Ishikawa (cell line): ENCODE data around the gene FBXL17.

Experiments
- CEBPB ChIP-seq: IDR thresholded peaks from 2 replicates; pipeline ENCODE4 v1.6.1; 2012
- CREB1 ChIP-seq: IDR thresholded peaks from 2 replicates; pipeline ENCODE4 v1.6.1; 2012; ENCODE audit warnings: low read depth
- EGR1 ChIP-seq: IDR thresholded peaks from 2 replicates; pipeline ENCODE4 v1.6.1; 2012
- EP300 ChIP-seq: IDR thresholded peaks from 2 replicates; pipeline ENCODE4 v1.6.1; 2012; ENCODE audit warnings: borderline replicate concordance
- FOXM1 ChIP-seq: IDR thresholded peaks from 2 replicates; pipeline ENCODE4 v1.6.1; 2012; ENCODE audit warnings: low read depth, borderline replicate concordance
- NFIC ChIP-seq: IDR thresholded peaks from 2 replicates; pipeline ENCODE4 v1.6.1; 2012
- RAD21 ChIP-seq: IDR thresholded peaks from 2 replicates; pipeline ENCODE4 v1.6.1; 2012; ENCODE audit warnings: low read depth
- TAF1 ChIP-seq: IDR thresholded peaks from 2 replicates; pipeline ENCODE4 v1.6.1; 2012; ENCODE audit warnings: low read depth, mild to moderate bottlenecking
- TCF12 ChIP-seq: IDR thresholded peaks from 2 replicates; pipeline ENCODE4 v1.6.1; 2012; ENCODE audit warnings: low read depth
- TEAD4 ChIP-seq: IDR thresholded peaks from 2 replicates; pipeline ENCODE4 v1.6.1; 2012
- YY1 ChIP-seq: IDR thresholded peaks from 2 replicates; pipeline ENCODE4 v1.6.1; 2012; ENCODE audit warnings: low read depth
- ZBTB7A ChIP-seq: IDR thresholded peaks from 2 replicates; pipeline ENCODE4 v1.6.1; 2012; ENCODE audit warnings: low read depth
- TF ChIP-seq, protein P1 (sequence below): IDR thresholded peaks from 2 replicates; pipeline ENCODE4 v1.6.1; 2012
- TF ChIP-seq, protein P2 (sequence below): IDR thresholded peaks from 2 replicates; pipeline ENCODE4 v1.6.1; 2012; ENCODE audit warnings: low read depth, mild to moderate bottlenecking
- TF ChIP-seq, protein P3 (sequence below): IDR thresholded peaks from 2 replicates; pipeline ENCODE4 v1.6.1; 2012

The FBXL17 gene

DNA sequence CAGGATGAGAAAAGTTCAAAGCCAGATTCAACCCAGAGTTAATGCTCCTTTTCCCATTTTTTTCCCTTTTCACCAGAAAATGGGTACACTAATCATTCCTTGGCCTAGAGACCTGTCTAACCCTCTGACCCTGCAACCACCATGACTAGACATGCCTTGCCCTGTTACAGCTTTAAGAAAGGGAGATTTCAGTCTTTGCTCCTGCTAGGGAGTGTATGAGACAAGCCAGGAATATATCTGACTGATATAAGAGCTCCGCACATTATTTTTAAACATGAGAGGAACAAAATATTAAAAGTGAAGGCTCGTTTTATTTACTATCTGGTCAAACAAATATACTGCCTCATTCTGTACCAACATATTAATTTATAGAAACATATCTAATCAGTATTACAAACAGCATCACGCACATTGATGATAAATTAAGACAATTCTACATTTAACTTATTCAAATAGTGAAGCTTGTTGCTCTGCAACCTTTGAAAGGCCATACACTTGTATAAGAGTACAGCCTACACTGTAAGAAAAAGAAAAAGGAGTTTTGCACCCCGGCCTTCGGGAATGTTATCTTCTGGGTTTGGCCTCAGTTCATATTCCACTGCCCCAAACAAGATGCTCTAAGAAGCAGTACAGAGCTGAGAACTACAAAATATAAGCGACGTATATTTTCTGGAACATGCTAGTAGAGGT is 132.7 kb downstream of the FBXL17 start:
- TF ChIP-seq ZBTB7A (no peak), NFIC (no peak), YY1 (no peak), EP300 (no peak), RAD21 (no peak)

DNA sequence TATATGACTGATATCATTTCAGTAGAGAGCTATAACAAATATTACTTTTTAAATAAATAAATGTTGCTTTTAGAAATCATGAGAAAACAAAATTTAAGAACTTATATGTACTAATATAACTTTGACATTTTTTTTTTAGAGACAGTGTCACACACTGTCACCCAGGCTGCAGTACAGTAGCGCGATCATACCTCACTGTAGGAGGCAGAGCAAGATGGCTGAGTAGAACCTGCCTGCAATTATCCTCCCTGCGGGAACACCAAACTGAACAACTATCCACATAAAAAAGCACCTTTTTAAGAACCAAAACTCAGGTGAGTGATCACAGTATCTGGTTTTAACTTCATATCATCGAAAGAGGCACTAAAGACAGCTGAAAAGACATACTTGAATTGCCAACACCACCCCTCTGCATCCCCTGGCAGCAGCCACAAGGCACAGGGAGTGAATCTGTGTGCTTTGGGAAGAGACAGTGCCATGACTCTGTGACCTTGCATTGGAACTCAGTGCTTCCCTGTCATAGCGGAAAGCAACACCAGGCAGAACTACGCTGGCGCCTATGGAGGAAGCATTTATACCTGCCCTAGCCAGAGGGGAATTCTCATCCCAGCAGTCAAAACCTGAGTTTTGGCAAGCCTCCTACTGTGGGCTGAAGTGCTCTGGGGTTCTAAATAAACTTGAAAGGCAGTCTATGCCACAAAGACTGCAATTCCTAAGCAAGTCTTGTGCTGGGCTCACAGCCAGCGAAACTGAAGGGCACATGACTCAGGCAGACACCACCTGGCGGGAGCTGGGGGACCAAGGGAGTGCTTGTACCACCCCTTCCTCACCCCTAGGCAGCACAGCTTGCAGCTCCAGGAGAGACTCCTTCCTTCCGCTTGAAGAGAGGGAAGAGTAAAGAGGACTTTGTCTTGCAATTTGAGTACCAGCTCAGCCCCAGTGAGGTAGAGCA is 142.7 kb downstream of the FBXL17 start:
- TF ChIP-seq NFIC = 0 out of 2 replicates have a peak, but pooled peaks have one; percentile 12
- no peak for TF ChIP-seq YY1
- TF ChIP-seq, protein P1, sequence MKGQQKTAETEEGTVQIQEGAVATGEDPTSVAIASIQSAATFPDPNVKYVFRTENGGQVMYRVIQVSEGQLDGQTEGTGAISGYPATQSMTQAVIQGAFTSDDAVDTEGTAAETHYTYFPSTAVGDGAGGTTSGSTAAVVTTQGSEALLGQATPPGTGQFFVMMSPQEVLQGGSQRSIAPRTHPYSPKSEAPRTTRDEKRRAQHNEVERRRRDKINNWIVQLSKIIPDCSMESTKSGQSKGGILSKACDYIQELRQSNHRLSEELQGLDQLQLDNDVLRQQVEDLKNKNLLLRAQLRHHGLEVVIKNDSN = peak; percentile 59
- no peak for TF ChIP-seq ZBTB7A
- no peak for TF ChIP-seq CEBPB

DNA sequence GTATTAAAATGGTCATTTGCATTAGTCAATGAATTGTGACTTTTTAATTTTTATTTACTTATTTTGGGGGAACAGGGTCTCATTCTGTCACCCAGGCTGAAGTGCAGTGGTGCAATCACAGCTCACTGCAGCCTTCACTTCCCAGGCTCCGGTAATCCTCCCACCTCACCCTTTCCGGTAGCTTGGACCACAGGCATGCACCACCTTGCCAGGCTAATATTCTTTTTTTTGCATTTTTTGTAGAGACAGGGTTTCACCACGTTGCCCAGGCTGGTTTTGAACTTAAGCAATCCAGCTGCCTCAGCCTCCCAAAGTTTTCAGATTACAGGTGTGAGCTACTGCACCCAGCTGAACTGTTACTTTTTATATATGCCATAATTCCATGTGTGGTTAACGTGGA is 143.4 kb downstream of the FBXL17 start:
- TF ChIP-seq TEAD4 (no peak), RAD21 (no peak), NFIC (no peak)

DNA sequence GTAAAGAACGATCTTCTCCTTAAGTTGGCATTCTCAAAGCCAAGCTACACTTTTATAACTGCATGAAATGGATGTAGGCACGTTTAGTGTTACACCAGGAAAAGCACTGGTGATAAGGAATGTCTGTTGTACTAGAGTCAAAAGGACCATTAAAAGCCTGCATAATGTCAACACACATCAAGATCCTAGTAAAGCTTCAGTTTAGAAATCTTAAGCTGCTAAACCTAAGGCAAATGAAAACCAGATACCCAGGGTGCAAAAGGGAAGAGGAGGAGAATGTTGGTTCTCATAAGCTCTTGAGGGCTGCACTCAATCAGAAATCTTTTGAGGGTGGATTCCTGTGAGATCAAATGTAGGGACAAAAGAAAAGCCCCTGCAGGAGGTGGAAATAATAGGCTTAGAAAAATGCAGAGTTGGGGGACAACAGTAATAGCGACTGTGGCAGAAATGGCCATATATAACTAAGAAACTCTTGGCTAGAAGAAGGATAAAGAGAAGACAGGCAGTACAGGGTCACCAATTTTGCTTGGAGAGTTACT is 148.2 kb downstream of the FBXL17 start:
- no peak for TF ChIP-seq TAF1
- TF ChIP-seq, protein P1 = no peak
- TF ChIP-seq FOXM1 = no peak
- TF ChIP-seq RAD21 = no peak
- no peak for TF ChIP-seq EGR1
- no peak for TF ChIP-seq NFIC
- no peak for TF ChIP-seq YY1
- no peak for TF ChIP-seq CEBPB
- TF ChIP-seq TEAD4 = no peak
- TF ChIP-seq, protein P2, sequence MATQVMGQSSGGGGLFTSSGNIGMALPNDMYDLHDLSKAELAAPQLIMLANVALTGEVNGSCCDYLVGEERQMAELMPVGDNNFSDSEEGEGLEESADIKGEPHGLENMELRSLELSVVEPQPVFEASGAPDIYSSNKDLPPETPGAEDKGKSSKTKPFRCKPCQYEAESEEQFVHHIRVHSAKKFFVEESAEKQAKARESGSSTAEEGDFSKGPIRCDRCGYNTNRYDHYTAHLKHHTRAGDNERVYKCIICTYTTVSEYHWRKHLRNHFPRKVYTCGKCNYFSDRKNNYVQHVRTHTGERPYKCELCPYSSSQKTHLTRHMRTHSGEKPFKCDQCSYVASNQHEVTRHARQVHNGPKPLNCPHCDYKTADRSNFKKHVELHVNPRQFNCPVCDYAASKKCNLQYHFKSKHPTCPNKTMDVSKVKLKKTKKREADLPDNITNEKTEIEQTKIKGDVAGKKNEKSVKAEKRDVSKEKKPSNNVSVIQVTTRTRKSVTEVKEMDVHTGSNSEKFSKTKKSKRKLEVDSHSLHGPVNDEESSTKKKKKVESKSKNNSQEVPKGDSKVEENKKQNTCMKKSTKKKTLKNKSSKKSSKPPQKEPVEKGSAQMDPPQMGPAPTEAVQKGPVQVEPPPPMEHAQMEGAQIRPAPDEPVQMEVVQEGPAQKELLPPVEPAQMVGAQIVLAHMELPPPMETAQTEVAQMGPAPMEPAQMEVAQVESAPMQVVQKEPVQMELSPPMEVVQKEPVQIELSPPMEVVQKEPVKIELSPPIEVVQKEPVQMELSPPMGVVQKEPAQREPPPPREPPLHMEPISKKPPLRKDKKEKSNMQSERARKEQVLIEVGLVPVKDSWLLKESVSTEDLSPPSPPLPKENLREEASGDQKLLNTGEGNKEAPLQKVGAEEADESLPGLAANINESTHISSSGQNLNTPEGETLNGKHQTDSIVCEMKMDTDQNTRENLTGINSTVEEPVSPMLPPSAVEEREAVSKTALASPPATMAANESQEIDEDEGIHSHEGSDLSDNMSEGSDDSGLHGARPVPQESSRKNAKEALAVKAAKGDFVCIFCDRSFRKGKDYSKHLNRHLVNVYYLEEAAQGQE = no peak
- no peak for TF ChIP-seq EP300
- no peak for TF ChIP-seq ZBTB7A
- no peak for TF ChIP-seq CREB1
- TF ChIP-seq, protein P3, sequence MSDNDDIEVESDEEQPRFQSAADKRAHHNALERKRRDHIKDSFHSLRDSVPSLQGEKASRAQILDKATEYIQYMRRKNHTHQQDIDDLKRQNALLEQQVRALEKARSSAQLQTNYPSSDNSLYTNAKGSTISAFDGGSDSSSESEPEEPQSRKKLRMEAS = no peak
- no peak for TF ChIP-seq TCF12

DNA sequence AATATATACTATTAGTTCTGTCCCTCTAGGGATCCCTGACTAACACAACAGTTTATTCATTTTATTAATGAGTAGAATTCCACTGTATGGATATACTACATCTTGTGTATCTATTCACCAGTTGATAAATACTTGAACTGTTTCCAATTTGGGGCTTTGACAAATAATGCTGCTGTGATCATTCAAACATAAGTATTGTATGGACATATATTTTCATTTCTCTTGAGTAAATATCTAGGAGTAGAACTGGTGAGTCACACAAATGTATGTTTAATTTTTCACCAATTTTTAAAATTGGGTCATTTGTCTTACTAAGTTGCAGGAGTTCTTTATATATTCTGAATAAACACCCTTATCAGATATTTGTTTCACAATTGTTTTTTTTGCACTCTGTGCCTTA is 149.1 kb downstream of the FBXL17 start:
- TF ChIP-seq TAF1 (no peak), CEBPB (no peak), CREB1 (no peak), YY1 (no peak), EGR1 (no peak), NFIC (no peak)

DNA sequence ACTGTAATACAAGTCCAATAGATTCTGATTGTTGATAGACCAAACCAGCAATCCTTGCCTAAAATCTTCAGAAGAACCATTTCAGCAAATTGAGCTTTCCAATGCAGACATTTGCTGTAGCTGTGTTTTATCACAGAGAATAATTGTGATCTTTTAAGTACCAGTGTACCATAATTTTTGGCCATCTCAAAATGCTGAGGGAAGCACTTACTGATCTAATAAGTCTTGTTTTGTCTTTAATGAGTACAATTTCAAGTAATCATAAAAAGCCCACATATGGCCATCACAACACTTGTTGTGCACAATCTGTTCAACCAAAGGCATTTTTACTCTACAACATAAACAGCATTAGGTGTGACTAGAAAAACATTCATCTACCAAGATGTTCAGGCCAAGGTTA is 159.9 kb downstream of the FBXL17 start:
- TF ChIP-seq CREB1 = no peak
- no peak for TF ChIP-seq YY1
- no peak for TF ChIP-seq TEAD4
- TF ChIP-seq RAD21 = no peak
- TF ChIP-seq CEBPB = no peak
- no peak for TF ChIP-seq EP300
- no peak for TF ChIP-seq NFIC

DNA sequence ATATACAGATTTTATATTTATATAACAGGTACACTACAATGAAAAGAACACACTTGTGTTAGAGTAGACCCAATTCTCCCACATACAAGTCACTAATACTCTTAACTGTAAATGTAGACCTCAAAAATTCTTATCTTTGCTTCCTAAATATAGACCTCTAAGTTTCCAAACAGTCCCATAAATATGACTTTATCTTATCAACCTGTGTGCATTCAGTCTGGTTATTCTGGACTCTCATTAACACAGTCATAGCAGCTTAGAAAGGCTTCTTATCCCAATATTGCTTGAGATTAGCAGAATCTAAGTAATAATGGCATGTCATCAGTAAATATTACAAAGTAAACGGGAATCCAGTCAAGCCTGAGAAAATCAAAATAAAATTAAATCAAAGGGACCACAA is 161.1 kb downstream of the FBXL17 start:
- TF ChIP-seq CREB1 (no peak), RAD21 (no peak), CEBPB (no peak), YY1 (no peak), FOXM1 (no peak), ZBTB7A (no peak), TEAD4 (no peak), EGR1 (no peak), TCF12 (no peak), NFIC (no peak)
- TF ChIP-seq, protein P2 = no peak
- TF ChIP-seq, protein P3 = no peak
- TF ChIP-seq, protein P1 = no peak
